HG03108 (cell line): Measurements from ENCODE around the gene SELENOO.

Experiments
- ATAC-seq: cut with Tn5 transposase; IDR thresholded peaks from one replicate; pipeline ENCODE4 v1.9.1; 2021; ENCODE audit warnings: moderate library complexity; ENCODE audit not compliant: unreplicated experiment

The SELENOO gene

GRCh38 chr22:50184004-50184901 is 16.6 kb upstream of the SELENOO start:
- no peak for ATAC-seq

GRCh38 chr22:50184902-50185374 is 15.9 kb upstream of the SELENOO start:
- no peak for ATAC-seq

- ATAC-seq: peak; percentile 23
Measured at GRCh38 chr22:50185375-50186087, 15.3 kb upstream of the SELENOO start, which contains the start of gene TRABD. Gene TRABD (plus strand): TSS chr22:50185913. CDS start chr22:50193061, 7,148 bp downstream.

GRCh38 chr22:50186181-50186714 is 14.6 kb upstream of the SELENOO start:
- no peak for ATAC-seq

- no peak for ATAC-seq
Measured at GRCh38 chr22:50186761-50187523, 13.9 kb upstream of the SELENOO start.

- ATAC-seq: no peak
Measured at GRCh38 chr22:50188356-50188755, 12.5 kb upstream of the SELENOO start.

- no peak for ATAC-seq
Measured at GRCh38 chr22:50189184-50189848, 11.5 kb upstream of the SELENOO start.

GRCh38 chr22:50189849-50190181 is 11.0 kb upstream of the SELENOO start:
- ATAC-seq: no peak

GRCh38 chr22:50190182-50190940 is 10.4 kb upstream of the SELENOO start:
- ATAC-seq: peak; percentile 44

GRCh38 chr22:50190941-50191741 is 9.7 kb upstream of the SELENOO start:
- ATAC-seq: no peak

GRCh38 chr22:50192436-50193204 is 8.2 kb upstream of the SELENOO start:
- no peak for ATAC-seq

- ATAC-seq: no peak
Measured at GRCh38 chr22:50193621-50194020, 7.2 kb upstream of the SELENOO start.

GRCh38 chr22:50194037-50194805 is 6.6 kb upstream of the SELENOO start:
- no peak for ATAC-seq

- no peak for ATAC-seq
Measured at GRCh38 chr22:50196256-50196655, 4.6 kb upstream of the SELENOO start.

- ATAC-seq: no peak
Measured at GRCh38 chr22:50197000-50197800, 3.6 kb upstream of the SELENOO start.

GRCh38 chr22:50197856-50198623 is 2.8 kb upstream of the SELENOO start:
- ATAC-seq: no peak
